ENCODE data around the gene LPCAT3.

Gene LPCAT3

GRCh38 chr12:6952121-6952862, 66.0 kb downstream of the LPCAT3 start:
- TF ChIP-seq CTCF (IDR thresholded peaks at IDR 0.05; ENCODE audit: low read depth, low read length, missing control alignments) = no peak
- H3K4me3 ChIP-seq (replicated peaks; ENCODE audit: low read depth, low read length) = no peak overlapping the region
- no peak for DNase-seq (ENCODE audit: extremely low read depth, low read depth)

DNA sequence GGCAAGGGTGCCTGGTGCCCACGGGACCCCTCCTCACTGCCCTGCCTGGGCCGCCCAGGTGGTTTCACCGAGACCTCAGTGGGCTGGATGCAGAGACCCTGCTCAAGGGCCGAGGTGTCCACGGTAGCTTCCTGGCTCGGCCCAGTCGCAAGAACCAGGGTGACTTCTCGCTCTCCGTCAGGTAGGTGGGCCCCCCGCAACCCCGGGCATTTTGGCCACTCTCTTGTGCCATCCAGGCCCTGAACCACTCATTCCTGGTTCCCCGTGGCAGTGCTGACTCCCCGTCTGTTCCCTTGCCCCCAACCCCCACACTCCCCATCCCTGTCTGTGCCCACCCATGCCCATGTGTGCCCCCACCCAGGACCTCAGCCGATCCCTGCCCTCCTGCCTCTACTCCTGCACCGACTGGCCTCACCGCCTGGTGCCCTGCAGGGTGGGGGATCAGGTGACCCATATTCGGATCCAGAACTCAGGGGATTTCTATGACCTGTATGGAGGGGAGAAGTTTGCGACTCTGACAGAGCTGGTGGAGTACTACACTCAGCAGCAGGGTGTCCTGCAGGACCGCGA, 66.6 kb downstream of the LPCAT3 start:
- TF ChIP-seq CTCF (IDR thresholded peaks at IDR 0.05; ENCODE audit: low read depth, low read length, missing control alignments) = no peak
- no peak overlapping the region for H3K4me3 ChIP-seq (replicated peaks; ENCODE audit: low read depth, low read length)
- DNase-seq (ENCODE audit: extremely low read depth, low read depth) = no peak

GRCh38 chr12:6950811-6951540, 67.3 kb downstream of the LPCAT3 start, which contains the start of gene PTPN6:
PTPN6 (plus strand) TSS chr12:6951356; CDS start chr12:6951513, 157 bp downstream.
- no peak for DNase-seq (ENCODE audit: extremely low read depth, low read depth)
- TF ChIP-seq CTCF (IDR thresholded peaks at IDR 0.05; ENCODE audit: low read depth, low read length, missing control alignments) = no peak
- H3K4me3 ChIP-seq (replicated peaks; ENCODE audit: low read depth, low read length) = no peak within 1 kb of the TSS

- TF ChIP-seq CTCF (IDR thresholded peaks at IDR 0.05; ENCODE audit: low read depth, low read length, missing control alignments) = no peak
- H3K4me3 ChIP-seq (replicated peaks; ENCODE audit: low read depth, low read length) = no peak overlapping the region
- DNase-seq (ENCODE audit: extremely low read depth, low read depth) = no peak
These were observed 67.9 kb downstream of the LPCAT3 start for GRCh38 chr12:6950401-6950801.

DNA sequence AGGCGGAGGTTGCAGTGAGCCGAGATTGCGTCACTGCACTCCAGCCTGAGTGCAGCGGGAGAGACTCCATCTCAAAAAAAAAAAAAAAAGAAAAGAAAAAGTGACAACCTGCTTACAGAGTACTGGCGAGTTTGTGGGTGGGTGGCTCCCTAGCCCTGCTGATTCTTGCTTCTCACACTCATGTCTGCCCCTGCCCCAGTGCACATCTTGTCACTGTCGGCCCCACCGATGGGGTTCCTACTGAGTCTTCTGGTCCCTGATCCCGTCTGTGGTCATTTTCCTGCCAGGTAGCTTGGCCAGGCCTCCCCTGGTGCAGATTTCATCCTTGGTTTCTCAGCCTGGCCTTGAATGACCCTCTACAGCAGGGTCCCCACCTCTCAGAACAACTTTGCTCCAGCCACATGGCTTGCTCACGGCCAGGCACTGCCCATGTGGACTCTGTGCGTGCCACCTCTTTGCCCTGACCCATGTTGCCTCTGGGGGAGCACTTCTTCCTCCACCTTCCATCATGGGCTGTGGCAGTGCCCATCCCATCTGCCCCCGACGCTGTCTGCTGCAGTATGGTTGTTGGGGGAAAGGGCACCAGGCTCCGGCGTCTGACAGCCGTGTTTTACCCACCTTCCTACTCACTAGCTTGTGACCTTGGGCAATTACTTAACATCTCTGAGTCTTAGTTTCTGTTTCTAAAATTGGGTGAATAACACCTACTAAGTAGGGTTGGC, 69.2 kb downstream of the LPCAT3 start:
- TF ChIP-seq CTCF (IDR thresholded peaks at IDR 0.05; ENCODE audit: low read depth, low read length, missing control alignments) = no peak
- no peak overlapping the region for H3K4me3 ChIP-seq (replicated peaks; ENCODE audit: low read depth, low read length)
- no peak for DNase-seq (ENCODE audit: extremely low read depth, low read depth)

DNA sequence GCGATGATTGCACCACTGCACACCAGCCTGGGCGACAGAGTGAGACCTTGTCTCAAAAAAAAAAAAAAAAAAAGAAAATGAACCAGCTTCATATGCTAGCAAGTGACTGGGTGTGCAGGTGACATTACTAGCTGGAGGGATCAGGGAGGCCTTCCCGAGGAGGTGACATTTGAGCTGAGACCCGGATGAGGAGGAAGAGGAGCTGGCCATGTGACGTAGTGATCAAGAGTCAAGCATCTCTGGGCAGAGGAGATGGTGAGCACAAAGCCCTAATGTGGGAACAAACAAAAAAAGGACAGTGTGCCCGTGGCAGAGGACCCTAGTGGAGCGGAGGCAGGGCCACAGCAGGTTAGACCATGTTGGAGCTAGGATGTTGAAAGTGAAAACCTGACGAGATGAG, 70.7 kb downstream of the LPCAT3 start:
- no peak overlapping the region for H3K4me3 ChIP-seq (replicated peaks; ENCODE audit: low read depth, low read length)
- DNase-seq (ENCODE audit: extremely low read depth, low read depth) = no peak
- TF ChIP-seq CTCF (IDR thresholded peaks at IDR 0.05; ENCODE audit: low read depth, low read length, missing control alignments) = no peak

All from HFF-Myc (cell line).